Calu3 (cell line): ENCODE measurements around the gene CTCF. TPM values are rescaled to one million over a fixed set of nuclear protein-coding genes. Genes with fewer than 3 reads are reported as not detected.

Experiments used
- BruUV-seq: library from RNA; stranded (reverse); fragments of 400-500 nt; replicated peaks from 2 replicates; lab custom pipeline; 2021; lab: Mats Ljungman, UMichigan
- CTCF ChIA-PET: fragments of 300-600 bp; sonication (Branson Sonifier 250); formaldehyde crosslinking; loops from one replicate; lab custom pipeline; 2022; ENCODE audit warnings: antibody characterized with exemption; lab: Charles Lee
- DNase-seq: peaks from one replicate; pipeline ENCODE4 v3.0.0; 2022
- H3K27ac Mint-ChIP-seq: one replicate; pipeline ENCODE4 v1.8.0; 2022; ENCODE audit warnings: mixed read lengths; ENCODE audit not compliant: unreplicated experiment
- H3K27me3 Mint-ChIP-seq: one replicate; pipeline ENCODE4 v1.8.0; 2022; ENCODE audit warnings: mixed read lengths; ENCODE audit not compliant: unreplicated experiment
- H3K36me3 Mint-ChIP-seq: one replicate; pipeline ENCODE4 v1.8.0; 2022; ENCODE audit warnings: mild to moderate bottlenecking, moderate library complexity, mixed read lengths; ENCODE audit not compliant: insufficient read depth, unreplicated experiment
- H3K4me1 Mint-ChIP-seq: one replicate; pipeline ENCODE4 v1.8.0; 2022; ENCODE audit warnings: mild to moderate bottlenecking, low read depth, mixed read lengths; ENCODE audit not compliant: unreplicated experiment
- H3K4me3 Mint-ChIP-seq: one replicate; pipeline ENCODE4 v1.8.0; 2022; ENCODE audit warnings: mild to moderate bottlenecking, low read depth, moderate library complexity, mixed read lengths; ENCODE audit not compliant: unreplicated experiment
- H3K9me3 Mint-ChIP-seq: one replicate; pipeline ENCODE4 v1.8.0; 2022; ENCODE audit warnings: low read depth, mixed read lengths; ENCODE audit not compliant: unreplicated experiment
- CTCF ChIP-seq: fragments of 200-600 bp; IDR thresholded peaks from one replicate; pipeline ENCODE4 v1.8.0; 2022; ENCODE audit warnings: antibody characterized with exemption; ENCODE audit not compliant: unreplicated experiment
- intact Hi-C: fragments of 100-400 bp; cut with micrococcal nuclease; formaldehyde crosslinking; loops from one replicate; pipeline ENCODE4 v1.10.0; 2022; ENCODE audit not compliant: unreplicated experiment
- total RNA-seq: library from RNA; stranded (reverse); gene quantifications from 2 replicates; pipeline ENCODE4 v1.2.3, GENCODE V29; 2022

CTCF gene
- total RNA-seq, 1 experiment from 2014 or later: 52.1 TPM

GRCh38 chr16:67679935-67680897 lies 117.9 kb downstream of the CTCF start:
- H3K27me3 Mint-ChIP-seq: no peaks in the 10 kb centered on the region
- CTCF ChIA-PET: interaction anchor here (1.0 kb wide), 1 partner anchor 20 kb away, joined by 4 read pairs; the partner anchor contains the start of gene ACD
- intact Hi-C loops: no loop called here
- DNase-seq: no peak
- H3K9me3 Mint-ChIP-seq: no peaks in the 10 kb centered on the region
- no peak overlapping the region for H3K27ac Mint-ChIP-seq
- H3K36me3 Mint-ChIP-seq: peaks cover 6% of the 10 kb centered on the region
- no peak overlapping the region for H3K4me3 Mint-ChIP-seq
- BruUV-seq: no TSS peak
- TF ChIP-seq CTCF: no peak
- H3K4me1 Mint-ChIP-seq: no peaks in the 10 kb centered on the region

- no peak for DNase-seq
- H3K36me3 Mint-ChIP-seq: peaks cover 9% of the 10 kb centered on the region
- H3K27ac Mint-ChIP-seq: no peak overlapping the region
- H3K27me3 Mint-ChIP-seq: no peaks in the 10 kb centered on the region
- no peaks in the 10 kb centered on the region for H3K9me3 Mint-ChIP-seq
- CTCF ChIA-PET: interaction anchor here (0.6 kb wide), 1 partner anchor 208 kb away, joined by 4 read pairs; no protein-coding TSS in a partner anchor
- H3K4me3 Mint-ChIP-seq: no peak overlapping the region
- H3K4me1 Mint-ChIP-seq: no peaks in the 10 kb centered on the region
- intact Hi-C loops: no loop called here
- no TSS peak for BruUV-seq
- TF ChIP-seq CTCF: no peak
Observed at GRCh38 chr16:67683767-67684166, 121.4 kb downstream of the CTCF start.

DNA sequence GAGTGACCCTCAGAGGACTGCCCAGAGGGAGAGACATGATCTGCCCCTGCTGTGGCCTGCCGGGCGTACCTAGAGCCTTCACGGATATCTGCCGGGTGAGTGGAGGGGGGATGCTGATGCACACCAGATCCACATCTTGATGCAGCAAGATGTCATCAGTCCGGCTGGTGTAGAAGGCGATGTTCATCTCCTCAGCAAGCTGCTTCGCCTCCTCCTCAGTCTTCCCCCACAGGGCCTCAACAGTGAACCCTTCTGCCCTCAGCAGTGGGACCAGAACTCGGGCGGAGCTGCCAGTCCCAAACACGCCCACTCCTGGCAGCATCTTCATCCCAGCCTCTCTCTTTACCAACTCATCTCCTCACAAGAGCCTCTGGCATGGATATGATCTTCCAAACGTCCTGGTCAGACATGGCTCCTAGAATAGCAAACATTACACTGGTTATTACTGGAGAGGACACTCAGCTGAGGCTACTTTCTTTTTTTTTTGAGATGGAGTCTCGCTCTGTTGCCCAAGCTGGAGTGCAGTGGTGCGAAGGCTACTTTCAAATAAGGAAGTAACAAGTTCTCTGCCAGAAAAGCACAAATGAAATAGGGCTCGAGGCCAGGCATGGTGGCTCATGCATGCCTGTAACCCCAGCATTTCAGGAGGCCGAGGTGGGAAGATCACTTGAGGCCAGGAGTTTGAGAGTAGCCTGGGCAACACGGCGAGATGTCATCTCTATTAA lies 123.2 kb downstream of the CTCF start:
- peaks cover 9% of the 10 kb centered on the region for H3K36me3 Mint-ChIP-seq
- no peaks in the 10 kb centered on the region for H3K27me3 Mint-ChIP-seq
- no peak overlapping the region for H3K4me3 Mint-ChIP-seq
- DNase-seq: no peak
- no peaks in the 10 kb centered on the region for H3K9me3 Mint-ChIP-seq
- H3K4me1 Mint-ChIP-seq: no peaks in the 10 kb centered on the region
- intact Hi-C loops: no loop called here
- no peak overlapping the region for H3K27ac Mint-ChIP-seq
- CTCF ChIA-PET: no interaction called here
- BruUV-seq: no TSS peak
- no peak for TF ChIP-seq CTCF

Other genes with a start within 250 kb of the CTCF start
- 3.8 and 5.6 TPM in 2 replicates for gene KCTD19, start 235.8 kb upstream of the CTCF start, total RNA-seq
- gene LRRC36, start 235.7 kb upstream of the CTCF start, total RNA-seq: 7.1 and 9.2 TPM in 2 replicates
- 8.5 and 8.8 TPM in 2 replicates for gene TPPP3, start 169.0 kb upstream of the CTCF start, total RNA-seq
- gene ZDHHC1, start 146.0 kb upstream of the CTCF start, total RNA-seq: 22.6 and 24.4 TPM in 2 replicates
- gene HSD11B2, start 131.4 kb upstream of the CTCF start, total RNA-seq: 10.2 and 10.8 TPM in 2 replicates
- 85.3 and 91.0 TPM in 2 replicates for gene ATP6V0D1, start 81.4 kb upstream of the CTCF start, total RNA-seq
- not detected in 2 replicates for gene AGRP, start 79.0 kb upstream of the CTCF start, total RNA-seq
- 59.0 and 71.6 TPM in 2 replicates for gene RIPOR1, start 33.7 kb upstream of the CTCF start, total RNA-seq
- gene CARMIL2, start 82.6 kb downstream of the CTCF start, total RNA-seq: 4.4 and 4.9 TPM in 2 replicates
- gene ACD, start 97.7 kb downstream of the CTCF start, total RNA-seq: 44.0 and 49.9 TPM in 2 replicates
- gene PARD6A, start 98.4 kb downstream of the CTCF start, total RNA-seq: 9.5 and 12.3 TPM in 2 replicates
- 22.6 and 23.0 TPM in 2 replicates for gene ENKD1, start 104.2 kb downstream of the CTCF start, total RNA-seq
- 0.66 and 0.68 TPM in 2 replicates for gene C16orf86, start 104.3 kb downstream of the CTCF start, total RNA-seq
- 23.9 and 25.6 TPM in 2 replicates for gene GFOD2, start 156.8 kb downstream of the CTCF start, total RNA-seq
- gene RANBP10, start 244.0 kb downstream of the CTCF start, total RNA-seq: 25.5 and 28.2 TPM in 2 replicates
- gene TSNAXIP1, start 244.4 kb downstream of the CTCF start, total RNA-seq: 1.0 and 1.3 TPM in 2 replicates